OCI-LY3 (cell line): ENCODE results near the gene TPRA1.

Source experiments
- H2AFZ ChIP-seq: fragments of 200-600, 300-600 bp; shearing (Covaris generic); 2 replicates; pipeline ENCODE4 v1.6.0; 2014; ENCODE audit warnings: antibody characterized with exemption, low read depth, low read length
- H3K27ac ChIP-seq: fragments of 200-600, 300-600 bp; sonication (generic); 2 replicates; pipeline ENCODE4 v1.5.1; 2014; ENCODE audit warnings: mild to moderate bottlenecking, low read length, moderate library complexity, mixed read lengths
- H3K27me3 ChIP-seq: fragments of 200-600, 300-600 bp; sonication (generic); 2 replicates; pipeline ENCODE4 v1.6.1; 2014; ENCODE audit warnings: low read depth, low read length, mixed read lengths
- H3K36me3 ChIP-seq: fragments of 200-600, 300-600 bp; sonication (generic); replicated peaks from 2 replicates; pipeline ENCODE3; 2014; ENCODE audit warnings: low read depth, low read length, mixed read lengths
- H3K4me1 ChIP-seq: fragments of 300-600, 200-600 bp; sonication (generic); 2 replicates; pipeline ENCODE4 v1.6.1; 2014; ENCODE audit warnings: low read length, mixed read lengths
- H3K4me2 ChIP-seq: fragments of 200-600, 300-600 bp; sonication (generic); 2 replicates; pipeline ENCODE4 v1.6.1; 2014; ENCODE audit warnings: low read length, mixed read lengths
- H3K4me3 ChIP-seq: fragments of 300-600, 200-600 bp; sonication (generic); 2 replicates; pipeline ENCODE4 v1.5.1; 2014; ENCODE audit warnings: antibody characterized with exemption, mild to moderate bottlenecking, low read length, moderate library complexity
- H3K79me2 ChIP-seq: fragments of 300-600, 200-600 bp; shearing (Covaris generic); 2 replicates; pipeline ENCODE4 v1.6.1; 2014; ENCODE audit warnings: mild to moderate bottlenecking, low read length, mixed read lengths
- H3K9ac ChIP-seq: fragments of 300-600, 200-600 bp; shearing (Covaris generic); 2 replicates; pipeline ENCODE4 v1.6.0; 2014; ENCODE audit warnings: mild to moderate bottlenecking, low read length, moderate library complexity
- H3K9me3 ChIP-seq: fragments of 200-600, 300-600 bp; shearing (Covaris generic); 2 replicates; pipeline ENCODE4 v1.6.1; 2014; ENCODE audit warnings: low read length, mixed read lengths; ENCODE audit not compliant: insufficient read depth
- H4K20me1 ChIP-seq: fragments of 200-600, 300-600 bp; sonication (generic); 2 replicates; pipeline ENCODE4 v1.6.1; 2016; ENCODE audit warnings: low read length, mixed read lengths; ENCODE audit not compliant: insufficient read depth
- EZH2phosphoT487 ChIP-seq: fragments of 200-600 bp; shearing (Covaris generic); IDR thresholded peaks from 2 replicates; pipeline ENCODE4 v1.6.1; 2018; ENCODE audit warnings: antibody characterized with exemption, mixed run types, low read depth
- TF ChIP-seq, protein P1 (sequence below): fragments of 200-600, 300-600 bp; sonication (generic); IDR thresholded peaks from 2 replicates; pipeline ENCODE4 v1.5.1; 2014; ENCODE audit warnings: antibody characterized with exemption, low read length, low read depth

The TPRA1 gene

DNA sequence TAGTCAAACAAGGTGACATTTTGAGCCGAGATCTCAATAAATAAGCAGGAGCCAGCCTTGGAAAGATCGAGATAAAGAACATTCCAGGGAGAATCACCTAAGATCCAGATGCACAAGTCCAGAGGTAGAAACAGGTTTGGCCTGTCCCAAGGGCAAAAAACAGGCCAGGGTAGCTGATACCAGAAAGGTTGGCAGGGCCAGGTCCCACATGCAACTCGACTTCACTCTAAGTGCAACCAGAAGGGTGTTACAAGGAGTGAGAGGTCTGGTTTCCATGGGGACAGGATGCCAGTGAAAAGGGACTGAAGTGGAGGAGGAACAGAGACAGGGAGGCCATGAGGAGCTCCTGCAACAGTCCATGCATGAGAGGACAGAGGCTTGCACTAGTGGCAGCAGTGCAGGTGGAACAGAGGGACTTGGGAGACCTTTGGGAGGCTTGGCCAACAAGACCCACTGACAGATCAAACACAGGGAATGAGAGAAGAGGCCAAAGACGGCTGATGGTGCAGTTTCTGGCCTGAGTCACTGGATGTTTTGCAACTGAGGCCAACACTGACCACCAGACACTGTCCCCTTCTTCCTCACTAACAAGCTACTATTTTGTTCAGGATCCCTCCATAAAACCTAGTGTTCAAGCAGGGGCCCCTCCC, 5.2 kb downstream of the TPRA1 start:
- H3K9me3 ChIP-seq: no peaks in the 10 kb centered on the region
- H2AFZ ChIP-seq: no peak overlapping the region
- H3K4me2 ChIP-seq: no peak overlapping the region
- H4K20me1 ChIP-seq: peaks cover 55% of the 10 kb centered on the region
- peaks cover 13% of the 10 kb centered on the region for H3K4me1 ChIP-seq
- TF ChIP-seq, protein P1, sequence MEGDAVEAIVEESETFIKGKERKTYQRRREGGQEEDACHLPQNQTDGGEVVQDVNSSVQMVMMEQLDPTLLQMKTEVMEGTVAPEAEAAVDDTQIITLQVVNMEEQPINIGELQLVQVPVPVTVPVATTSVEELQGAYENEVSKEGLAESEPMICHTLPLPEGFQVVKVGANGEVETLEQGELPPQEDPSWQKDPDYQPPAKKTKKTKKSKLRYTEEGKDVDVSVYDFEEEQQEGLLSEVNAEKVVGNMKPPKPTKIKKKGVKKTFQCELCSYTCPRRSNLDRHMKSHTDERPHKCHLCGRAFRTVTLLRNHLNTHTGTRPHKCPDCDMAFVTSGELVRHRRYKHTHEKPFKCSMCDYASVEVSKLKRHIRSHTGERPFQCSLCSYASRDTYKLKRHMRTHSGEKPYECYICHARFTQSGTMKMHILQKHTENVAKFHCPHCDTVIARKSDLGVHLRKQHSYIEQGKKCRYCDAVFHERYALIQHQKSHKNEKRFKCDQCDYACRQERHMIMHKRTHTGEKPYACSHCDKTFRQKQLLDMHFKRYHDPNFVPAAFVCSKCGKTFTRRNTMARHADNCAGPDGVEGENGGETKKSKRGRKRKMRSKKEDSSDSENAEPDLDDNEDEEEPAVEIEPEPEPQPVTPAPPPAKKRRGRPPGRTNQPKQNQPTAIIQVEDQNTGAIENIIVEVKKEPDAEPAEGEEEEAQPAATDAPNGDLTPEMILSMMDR: no peak
- peaks cover 10% of the 10 kb centered on the region for H3K36me3 ChIP-seq
- no peak overlapping the region for H3K9ac ChIP-seq
- no peak overlapping the region for H3K27ac ChIP-seq
- no peak overlapping the region for H3K4me3 ChIP-seq
- H3K27me3 ChIP-seq: no peaks in the 10 kb centered on the region
- peaks cover 65% of the 10 kb centered on the region for H3K79me2 ChIP-seq

DNA sequence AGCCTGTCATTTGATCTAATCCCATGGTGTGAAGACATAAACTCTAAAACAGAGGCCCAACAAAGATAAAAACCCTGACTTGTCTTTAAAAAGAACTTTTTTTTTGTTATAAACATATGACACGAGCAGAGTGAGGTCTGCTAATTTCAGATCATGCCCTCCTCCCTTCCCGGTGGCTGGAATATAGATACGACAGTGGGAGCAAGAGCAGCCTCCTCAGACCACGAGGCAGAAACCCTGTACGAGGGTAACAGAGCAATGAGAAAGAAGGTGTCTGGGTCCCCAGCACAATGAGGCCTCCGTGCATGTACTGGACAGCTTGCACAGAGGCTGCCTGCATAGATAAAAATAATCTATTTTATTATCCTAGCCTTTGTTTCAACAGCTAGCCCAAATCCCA, 5.8 kb downstream of the TPRA1 start:
- Histone ChIP-seq H2AFZ (no peak overlapping the region), H3K79me2 (peaks cover 60% of the 10 kb centered on the region)

DNA sequence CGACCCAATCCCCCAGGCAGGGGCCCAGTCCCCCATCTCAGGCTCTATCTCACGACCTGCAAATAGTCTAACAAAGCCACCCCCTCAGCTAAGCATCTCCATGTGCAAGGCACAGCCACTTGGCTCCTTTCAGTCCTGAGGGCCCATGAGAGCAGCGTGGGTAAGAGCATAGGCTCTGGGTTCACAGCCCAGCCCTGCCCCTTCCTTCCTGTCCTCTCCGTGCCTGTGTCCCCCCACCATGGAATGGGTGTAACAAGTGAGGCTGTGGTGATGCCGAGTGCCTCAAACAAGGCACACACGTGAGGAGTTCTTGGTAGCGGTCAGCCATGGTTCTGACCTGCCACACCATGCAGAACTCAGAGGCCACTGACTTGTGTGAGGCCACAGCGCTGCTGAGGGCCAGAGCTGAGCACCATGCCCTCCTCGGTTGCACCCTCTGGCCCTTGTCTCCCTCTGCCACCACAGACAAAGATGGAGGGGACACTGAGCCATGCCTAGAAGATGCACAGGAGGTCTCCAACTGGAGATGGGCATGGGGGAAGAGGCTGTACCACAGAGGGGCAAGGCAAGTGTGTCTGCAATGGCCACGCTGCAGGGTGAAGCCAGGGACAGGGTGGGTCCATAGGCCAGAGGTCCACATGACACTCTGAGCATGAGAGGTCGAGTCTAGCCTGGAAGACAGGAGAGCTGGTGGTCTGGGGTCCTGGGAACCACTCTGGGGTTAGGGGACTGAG, 10.0 kb downstream of the TPRA1 start:
- no peaks in the 10 kb centered on the region for H3K27me3 ChIP-seq
- peaks cover 17% of the 10 kb centered on the region for H3K36me3 ChIP-seq
- peaks cover 18% of the 10 kb centered on the region for H3K79me2 ChIP-seq
- H3K9ac ChIP-seq: no peak overlapping the region
- H4K20me1 ChIP-seq: peaks cover 46% of the 10 kb centered on the region
- H3K27ac ChIP-seq: no peak overlapping the region
- no peaks in the 10 kb centered on the region for H3K4me1 ChIP-seq
- H3K9me3 ChIP-seq: no peaks in the 10 kb centered on the region
- H2AFZ ChIP-seq: no peak overlapping the region
- no peak overlapping the region for H3K4me3 ChIP-seq
- TF ChIP-seq EZH2phosphoT487: no peak
- TF ChIP-seq, protein P1: no peak
- no peak overlapping the region for H3K4me2 ChIP-seq

More for the DNA sequence above, 5.8 kb downstream of the TPRA1 start:
- Histone ChIP-seq H3K27me3 (no peaks in the 10 kb centered on the region), H3K36me3 (peaks cover 10% of the 10 kb centered on the region), H3K4me3 (no peak overlapping the region), H3K4me2 (no peak overlapping the region), H3K9me3 (no peaks in the 10 kb centered on the region), H3K9ac (no peak overlapping the region), H3K4me1 (peaks cover 13% of the 10 kb centered on the region), H3K27ac (no peak overlapping the region), H4K20me1 (peaks cover 58% of the 10 kb centered on the region)
- no peak for TF ChIP-seq EZH2phosphoT487
- TF ChIP-seq, protein P1: no peak

DNA sequence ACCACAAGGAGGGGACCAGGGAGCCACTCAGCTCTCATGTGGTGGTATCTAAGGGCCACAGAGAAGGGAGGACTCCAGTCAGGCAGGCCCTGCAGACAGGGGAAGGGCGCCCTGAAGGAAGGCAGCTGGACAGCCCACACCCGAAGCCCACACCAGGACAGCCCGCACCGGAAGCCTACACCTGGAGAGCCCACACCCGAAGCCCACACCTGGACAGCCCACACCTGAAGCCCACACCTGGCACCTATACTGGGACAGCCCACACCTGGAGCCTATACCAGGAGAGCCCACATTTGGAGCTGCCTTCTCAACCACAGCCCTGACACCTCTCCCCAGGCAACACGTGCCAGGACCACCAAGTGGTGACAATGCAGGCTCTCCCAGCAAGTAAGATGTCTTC, 11.7 kb downstream of the TPRA1 start:
- H3K9me3 ChIP-seq: no peaks in the 10 kb centered on the region
- peaks cover 6% of the 10 kb centered on the region; the same call in 1 of the 2 replicates for H3K79me2 ChIP-seq
- no peaks in the 10 kb centered on the region for H3K27me3 ChIP-seq
- no peak overlapping the region for H3K4me3 ChIP-seq
- H4K20me1 ChIP-seq: peaks cover 40% of the 10 kb centered on the region
- no peak overlapping the region for H3K9ac ChIP-seq
- H3K27ac ChIP-seq: no peak overlapping the region
- no peak overlapping the region for H2AFZ ChIP-seq
- H3K36me3 ChIP-seq: peaks cover 22% of the 10 kb centered on the region
- H3K4me1 ChIP-seq: no peaks in the 10 kb centered on the region; the same call in 1 of the 2 replicates
- H3K4me2 ChIP-seq: no peak overlapping the region
- TF ChIP-seq EZH2phosphoT487: no peak
- TF ChIP-seq, protein P1: no peak
